HG03457 (cell line): ENCODE data around the gene FBLN1.
"Not testable (repeated sequence)": the region's sequence is repeated elsewhere in the genome, so short reads cannot be mapped to it uniquely, and the experiment has no call there.

Source experiments
- ATAC-seq: cut with Tn5 transposase; IDR thresholded peaks from one replicate; pipeline ENCODE4 v1.9.1; 2021; ENCODE audit warnings: moderate number of reproducible peaks; ENCODE audit not compliant: unreplicated experiment

FBLN1 gene

GRCh38 chr22:45526768-45527360 lies 24.2 kb downstream of the FBLN1 start:
- ATAC-seq: no peak

GRCh38 chr22:45527456-45527855 lies 24.8 kb downstream of the FBLN1 start:
- no peak for ATAC-seq

- no peak for ATAC-seq
Measured at GRCh38 chr22:45528046-45528445, 25.4 kb downstream of the FBLN1 start.

- no peak for ATAC-seq
Measured at GRCh38 chr22:45529105-45529504, 26.4 kb downstream of the FBLN1 start.

- no peak for ATAC-seq
Measured at GRCh38 chr22:45529971-45530575, 27.4 kb downstream of the FBLN1 start.

- no peak for ATAC-seq
Measured at GRCh38 chr22:45531441-45532234, 29.0 kb downstream of the FBLN1 start.

- ATAC-seq: no peak
Measured at GRCh38 chr22:45532235-45532631, 29.6 kb downstream of the FBLN1 start.

GRCh38 chr22:45533703-45534102 lies 31.0 kb downstream of the FBLN1 start:
- no peak for ATAC-seq

GRCh38 chr22:45534339-45535192 lies 31.9 kb downstream of the FBLN1 start:
- ATAC-seq: no peak

- no peak for ATAC-seq
Measured at GRCh38 chr22:45535290-45535689, 32.6 kb downstream of the FBLN1 start.

- ATAC-seq: not testable (repeated sequence)
Measured at GRCh38 chr22:45535835-45536234, 33.2 kb downstream of the FBLN1 start.

- ATAC-seq: no peak
Measured at GRCh38 chr22:45537734-45538181, 35.1 kb downstream of the FBLN1 start.

- ATAC-seq: no peak
Measured at GRCh38 chr22:45538281-45538680, 35.6 kb downstream of the FBLN1 start.

- ATAC-seq: no peak
Measured at GRCh38 chr22:45540122-45540521, 37.4 kb downstream of the FBLN1 start.

- no peak for ATAC-seq
Measured at GRCh38 chr22:45541382-45541979, 38.8 kb downstream of the FBLN1 start.

GRCh38 chr22:45542001-45542520 lies 39.4 kb downstream of the FBLN1 start:
- ATAC-seq: no peak

- not testable (repeated sequence) for ATAC-seq
Measured at GRCh38 chr22:45542736-45543135, 40.1 kb downstream of the FBLN1 start.

GRCh38 chr22:45543243-45543642 lies 40.6 kb downstream of the FBLN1 start:
- no peak for ATAC-seq

GRCh38 chr22:45544588-45545170 lies 42.0 kb downstream of the FBLN1 start:
- no peak for ATAC-seq
